Measurements from ENCODE around the gene PDE7B. TPM values are rescaled to one million over a fixed set of nuclear protein-coding genes. Genes with fewer than 3 reads are reported as not detected.

The PDE7B gene
- total RNA-seq, 1 experiment from 2014 or later, result not detected

DNA sequence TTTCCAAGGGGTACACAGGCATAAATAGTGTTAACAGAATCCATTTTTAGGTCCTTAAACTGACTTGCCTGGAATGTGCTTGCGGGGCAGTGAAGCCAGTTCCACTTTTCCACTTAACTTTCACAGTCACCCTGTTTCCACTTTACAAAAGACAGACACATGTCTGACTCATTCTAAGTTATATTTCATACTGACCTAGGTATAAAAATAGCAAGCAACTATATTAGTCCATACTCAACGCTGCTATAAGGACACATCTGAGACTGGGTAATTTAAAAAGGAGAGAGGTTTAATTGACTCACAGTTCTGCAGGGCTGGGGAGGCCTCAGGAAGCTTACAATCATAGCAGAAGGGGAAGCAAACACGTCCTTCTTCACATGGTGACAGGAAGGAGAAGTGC is 310.4 kb downstream of the PDE7B start (continued):
- TF ChIP-seq PREB (CRISPR knock-in tag; IDR thresholded peaks at IDR 0.05; ENCODE audit: borderline replicate concordance) (no peak), TEAD1 (CRISPR knock-in tag; IDR thresholded peaks at IDR 0.05) (no peak), ESRRA (CRISPR knock-in tag; IDR thresholded peaks at IDR 0.05; ENCODE audit: borderline replicate concordance) (no peak)

- DNase-seq (ENCODE audit: low spot score), result no peak
- no peak overlapping the region for H3K4me3 Mint-ChIP-seq
- no peak for ATAC-seq
- no peak overlapping the region for H3K27ac Mint-ChIP-seq
- CTCF ChIA-PET, result no interaction called here
- no peaks in the 10 kb centered on the region for H3K4me1 Mint-ChIP-seq
- H3K27me3 Mint-ChIP-seq (ENCODE audit: low read depth), result no peaks in the 10 kb centered on the region; the same call in 1 of the 2 replicates
- peaks cover 4% of the 10 kb centered on the region; the same call in 1 of the 2 replicates for H3K36me3 Mint-ChIP-seq
- peaks cover 31% of the 10 kb centered on the region for H3K9me3 Mint-ChIP-seq
- POLR2A ChIA-PET, result no interaction called here
- TF ChIP-seq, protein P1, sequence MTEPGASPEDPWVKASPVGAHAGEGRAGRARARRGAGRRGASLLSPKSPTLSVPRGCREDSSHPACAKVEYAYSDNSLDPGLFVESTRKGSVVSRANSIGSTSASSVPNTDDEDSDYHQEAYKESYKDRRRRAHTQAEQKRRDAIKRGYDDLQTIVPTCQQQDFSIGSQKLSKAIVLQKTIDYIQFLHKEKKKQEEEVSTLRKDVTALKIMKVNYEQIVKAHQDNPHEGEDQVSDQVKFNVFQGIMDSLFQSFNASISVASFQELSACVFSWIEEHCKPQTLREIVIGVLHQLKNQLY (CRISPR knock-in tag; IDR thresholded peaks at IDR 0.05), result no peak
- TF ChIP-seq NFYB (CRISPR knock-in tag; conservative IDR thresholded peaks at IDR 0.05; ENCODE audit: low read depth), result no peak
- TF ChIP-seq ZNF121 (CRISPR knock-in tag; IDR thresholded peaks at IDR 0.05), result no peak
- TF ChIP-seq ZNF219 (CRISPR knock-in tag; IDR thresholded peaks at IDR 0.05; ENCODE audit: borderline replicate concordance), result no peak
- TF ChIP-seq ESRRA (CRISPR knock-in tag; IDR thresholded peaks at IDR 0.05; ENCODE audit: borderline replicate concordance), result no peak
- no peak for TF ChIP-seq STAT6 (CRISPR knock-in tag; conservative IDR thresholded peaks at IDR 0.05; ENCODE audit: low read depth)
- TF ChIP-seq AFF4 (CRISPR knock-in tag; IDR thresholded peaks at IDR 0.05; ENCODE audit: borderline replicate concordance), result no peak
- no peak for TF ChIP-seq PRRX2 (CRISPR knock-in tag; IDR thresholded peaks at IDR 0.05)
- no peak for TF ChIP-seq SP1 (CRISPR knock-in tag; conservative IDR thresholded peaks at IDR 0.05)
- no peak for TF ChIP-seq NR2C2 (CRISPR knock-in tag; IDR thresholded peaks at IDR 0.05)
- no peak for TF ChIP-seq GRHL2 (CRISPR knock-in tag; IDR thresholded peaks at IDR 0.05; ENCODE audit: insufficient replicate concordance, severe bottlenecking)
- no peak for TF ChIP-seq TCF7 (CRISPR knock-in tag; IDR thresholded peaks at IDR 0.05; ENCODE audit: low read depth)
- TF ChIP-seq, protein P2, sequence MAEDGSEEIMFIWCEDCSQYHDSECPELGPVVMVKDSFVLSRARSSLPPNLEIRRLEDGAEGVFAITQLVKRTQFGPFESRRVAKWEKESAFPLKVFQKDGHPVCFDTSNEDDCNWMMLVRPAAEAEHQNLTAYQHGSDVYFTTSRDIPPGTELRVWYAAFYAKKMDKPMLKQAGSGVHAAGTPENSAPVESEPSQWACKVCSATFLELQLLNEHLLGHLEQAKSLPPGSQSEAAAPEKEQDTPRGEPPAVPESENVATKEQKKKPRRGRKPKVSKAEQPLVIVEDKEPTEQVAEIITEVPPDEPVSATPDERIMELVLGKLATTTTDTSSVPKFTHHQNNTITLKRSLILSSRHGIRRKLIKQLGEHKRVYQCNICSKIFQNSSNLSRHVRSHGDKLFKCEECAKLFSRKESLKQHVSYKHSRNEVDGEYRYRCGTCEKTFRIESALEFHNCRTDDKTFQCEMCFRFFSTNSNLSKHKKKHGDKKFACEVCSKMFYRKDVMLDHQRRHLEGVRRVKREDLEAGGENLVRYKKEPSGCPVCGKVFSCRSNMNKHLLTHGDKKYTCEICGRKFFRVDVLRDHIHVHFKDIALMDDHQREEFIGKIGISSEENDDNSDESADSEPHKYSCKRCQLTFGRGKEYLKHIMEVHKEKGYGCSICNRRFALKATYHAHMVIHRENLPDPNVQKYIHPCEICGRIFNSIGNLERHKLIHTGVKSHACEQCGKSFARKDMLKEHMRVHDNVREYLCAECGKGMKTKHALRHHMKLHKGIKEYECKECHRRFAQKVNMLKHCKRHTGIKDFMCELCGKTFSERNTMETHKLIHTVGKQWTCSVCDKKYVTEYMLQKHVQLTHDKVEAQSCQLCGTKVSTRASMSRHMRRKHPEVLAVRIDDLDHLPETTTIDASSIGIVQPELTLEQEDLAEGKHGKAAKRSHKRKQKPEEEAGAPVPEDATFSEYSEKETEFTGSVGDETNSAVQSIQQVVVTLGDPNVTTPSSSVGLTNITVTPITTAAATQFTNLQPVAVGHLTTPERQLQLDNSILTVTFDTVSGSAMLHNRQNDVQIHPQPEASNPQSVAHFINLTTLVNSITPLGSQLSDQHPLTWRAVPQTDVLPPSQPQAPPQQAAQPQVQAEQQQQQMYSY (CRISPR knock-in tag; IDR thresholded peaks at IDR 0.05), result no peak
- TF ChIP-seq OVOL2 (CRISPR knock-in tag; IDR thresholded peaks at IDR 0.05; ENCODE audit: borderline replicate concordance), result no peak
- no peak for TF ChIP-seq ZNF423 (CRISPR knock-in tag; IDR thresholded peaks at IDR 0.05)
- TF ChIP-seq FOXP4 (CRISPR knock-in tag; IDR thresholded peaks at IDR 0.05), result no peak
- TF ChIP-seq, protein P3, sequence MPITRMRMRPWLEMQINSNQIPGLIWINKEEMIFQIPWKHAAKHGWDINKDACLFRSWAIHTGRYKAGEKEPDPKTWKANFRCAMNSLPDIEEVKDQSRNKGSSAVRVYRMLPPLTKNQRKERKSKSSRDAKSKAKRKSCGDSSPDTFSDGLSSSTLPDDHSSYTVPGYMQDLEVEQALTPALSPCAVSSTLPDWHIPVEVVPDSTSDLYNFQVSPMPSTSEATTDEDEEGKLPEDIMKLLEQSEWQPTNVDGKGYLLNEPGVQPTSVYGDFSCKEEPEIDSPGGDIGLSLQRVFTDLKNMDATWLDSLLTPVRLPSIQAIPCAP (CRISPR knock-in tag; IDR thresholded peaks at IDR 0.05), result no peak
- TF ChIP-seq, protein P4, sequence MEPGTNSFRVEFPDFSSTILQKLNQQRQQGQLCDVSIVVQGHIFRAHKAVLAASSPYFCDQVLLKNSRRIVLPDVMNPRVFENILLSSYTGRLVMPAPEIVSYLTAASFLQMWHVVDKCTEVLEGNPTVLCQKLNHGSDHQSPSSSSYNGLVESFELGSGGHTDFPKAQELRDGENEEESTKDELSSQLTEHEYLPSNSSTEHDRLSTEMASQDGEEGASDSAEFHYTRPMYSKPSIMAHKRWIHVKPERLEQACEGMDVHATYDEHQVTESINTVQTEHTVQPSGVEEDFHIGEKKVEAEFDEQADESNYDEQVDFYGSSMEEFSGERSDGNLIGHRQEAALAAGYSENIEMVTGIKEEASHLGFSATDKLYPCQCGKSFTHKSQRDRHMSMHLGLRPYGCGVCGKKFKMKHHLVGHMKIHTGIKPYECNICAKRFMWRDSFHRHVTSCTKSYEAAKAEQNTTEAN (CRISPR knock-in tag; IDR thresholded peaks at IDR 0.05), result no peak
These were observed 311.8 kb downstream of the PDE7B start for GRCh38 chr6:136163260-136163659.

All from WTC11 (cell line).